Fibroblast of skin of abdomen (primary cell): ENCODE results near the gene AGAP2. TPM values are rescaled to one million over a fixed set of nuclear protein-coding genes. Genes with fewer than 3 reads are reported as not detected.
A peak's percentile ranks its signal among the peaks of the same experiment; 100 is the strongest.
"Not testable (repeated sequence)": the region's sequence is repeated elsewhere in the genome, so short reads cannot be mapped to it uniquely, and the experiment has no call there.

ENCODE experiments used
- DNase-seq: peaks from one replicate; pipeline ENCODE4 v3.0.0-alpha.2; 2013
- polyA plus RNA-seq, 2 experiments: library from polyadenylated mRNA; unstranded; fragments of 120-200 nt; gene quantifications; one replicate each; pipeline ENCODE4 v1.2.1, GENCODE V29; 2013; ENCODE audit not compliant: insufficient read length in 2 of 2

AGAP2 gene
- polyA plus RNA-seq (2013, experiment 1 of 2; ENCODE audit: insufficient read length): 0.58 TPM
- polyA plus RNA-seq (2013, experiment 2 of 2; ENCODE audit: insufficient read length): 0.19 TPM

- no peak for DNase-seq
Observed at GRCh38 chr12:57738661-57739237, at the start of gene AGAP2. TSS of gene AGAP2 (minus strand) at chr12:57738742. CDS start at chr12:57738246, 496 bp downstream.

DNA sequence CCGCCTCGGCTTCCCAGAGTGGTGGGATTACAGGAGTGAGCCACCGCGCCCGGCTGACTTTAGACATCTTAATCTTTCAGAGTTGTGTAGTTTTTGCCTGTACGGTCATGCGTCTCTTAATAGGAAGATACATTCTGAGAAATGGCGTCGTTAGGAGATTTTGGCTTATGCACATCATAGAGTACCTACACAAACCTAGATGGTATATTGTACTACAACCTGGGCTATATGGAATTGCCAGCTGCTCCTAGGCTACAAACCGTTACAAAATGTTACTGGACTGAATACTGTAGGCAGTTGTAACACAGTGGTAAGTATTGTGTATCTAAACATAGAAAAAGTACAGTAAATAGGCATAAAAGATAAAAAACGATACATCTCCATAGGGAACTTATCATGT, 45.3 kb upstream of the AGAP2 start:
- DNase-seq: no peak

GRCh38 chr12:57783466-57783801, 44.9 kb upstream of the AGAP2 start:
- no peak for DNase-seq

DNA sequence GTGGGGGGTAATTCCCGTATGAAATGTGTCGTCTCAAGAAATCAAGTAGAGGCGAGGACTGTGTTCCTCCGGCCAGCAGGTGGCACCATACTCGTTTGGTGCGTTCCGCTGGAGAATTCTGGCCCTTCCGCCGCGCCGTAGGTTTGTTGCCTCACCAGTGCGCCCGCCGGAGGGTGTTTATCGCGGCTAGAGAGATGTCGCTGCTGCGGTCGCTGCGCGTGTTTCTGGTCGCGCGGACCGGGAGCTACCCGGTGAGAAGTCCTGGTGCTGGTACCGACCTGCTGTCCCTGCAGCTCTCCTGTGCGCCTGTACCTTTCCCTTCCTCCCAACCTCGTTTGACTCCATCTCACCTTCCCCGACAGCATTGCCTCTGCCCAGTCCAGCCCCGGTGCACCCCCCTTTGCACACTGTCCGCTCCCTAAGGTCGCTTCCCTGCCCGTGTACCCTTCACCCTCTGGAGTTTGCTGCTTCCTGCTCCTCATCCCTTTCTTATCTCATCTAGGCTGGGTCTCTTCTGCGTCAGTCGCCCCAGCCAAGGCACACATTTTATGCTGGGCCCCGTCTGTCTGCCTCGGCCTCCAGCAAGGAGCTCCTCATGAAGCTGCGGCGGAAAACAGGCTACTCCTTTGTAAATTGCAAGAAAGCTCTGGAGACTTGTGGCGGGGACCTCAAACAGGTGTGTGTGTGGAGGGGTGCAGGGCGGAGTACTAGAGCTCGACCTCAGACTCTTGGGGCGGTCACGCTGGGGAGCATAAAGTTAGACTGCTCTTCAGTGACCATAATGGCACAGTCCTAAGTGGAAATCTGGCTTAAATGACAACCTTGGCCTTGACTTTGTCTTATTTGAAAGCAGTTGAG, 44.3 kb upstream of the AGAP2 start, which contains the start of gene TSFM:
Gene TSFM (plus strand): TSS at position 180 of the 858 bp plus-strand sequence. CDS start 15 bp downstream, at position 195.
- peak; percentile 92 for DNase-seq

DNA sequence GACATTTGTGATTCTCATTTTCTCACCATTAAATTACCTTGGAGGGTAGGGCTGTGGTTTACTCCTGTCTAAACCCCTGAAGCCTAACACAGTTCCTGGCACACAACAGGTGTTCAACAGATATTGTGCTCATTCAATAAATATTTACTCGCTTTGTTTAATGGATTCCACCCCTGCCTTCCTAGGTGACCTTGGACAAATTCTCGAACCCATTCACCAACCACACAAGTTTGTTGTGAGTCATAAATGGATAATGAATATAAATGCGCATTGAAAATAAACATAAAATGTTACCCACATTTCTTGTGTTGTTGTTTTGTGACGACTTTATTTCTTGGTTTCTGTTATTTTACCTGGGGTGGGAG, 43.7 kb upstream of the AGAP2 start:
- no peak for DNase-seq

DNA sequence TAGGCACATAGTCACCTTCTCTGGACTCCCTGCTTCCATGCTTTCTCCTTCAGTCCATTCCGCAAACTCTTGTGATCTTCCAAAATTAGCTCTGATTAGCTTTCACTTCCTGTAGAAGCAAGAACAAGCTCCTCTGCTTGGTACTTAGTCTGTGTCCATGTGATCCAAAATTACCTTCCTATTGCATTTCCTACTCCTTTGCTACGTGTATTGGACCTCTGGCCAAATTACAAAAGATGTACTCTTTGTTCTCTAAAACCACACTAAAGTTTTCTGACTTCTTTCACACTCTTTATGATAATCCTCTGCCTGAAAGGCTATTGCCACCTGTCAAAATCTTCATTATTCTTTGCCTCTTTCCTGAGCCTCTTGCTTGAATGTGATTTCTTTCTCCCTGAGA, 43.3 kb upstream of the AGAP2 start:
- no peak for DNase-seq

- no peak for DNase-seq
Observed at GRCh38 chr12:57781244-57781643, 42.7 kb upstream of the AGAP2 start.

DNA sequence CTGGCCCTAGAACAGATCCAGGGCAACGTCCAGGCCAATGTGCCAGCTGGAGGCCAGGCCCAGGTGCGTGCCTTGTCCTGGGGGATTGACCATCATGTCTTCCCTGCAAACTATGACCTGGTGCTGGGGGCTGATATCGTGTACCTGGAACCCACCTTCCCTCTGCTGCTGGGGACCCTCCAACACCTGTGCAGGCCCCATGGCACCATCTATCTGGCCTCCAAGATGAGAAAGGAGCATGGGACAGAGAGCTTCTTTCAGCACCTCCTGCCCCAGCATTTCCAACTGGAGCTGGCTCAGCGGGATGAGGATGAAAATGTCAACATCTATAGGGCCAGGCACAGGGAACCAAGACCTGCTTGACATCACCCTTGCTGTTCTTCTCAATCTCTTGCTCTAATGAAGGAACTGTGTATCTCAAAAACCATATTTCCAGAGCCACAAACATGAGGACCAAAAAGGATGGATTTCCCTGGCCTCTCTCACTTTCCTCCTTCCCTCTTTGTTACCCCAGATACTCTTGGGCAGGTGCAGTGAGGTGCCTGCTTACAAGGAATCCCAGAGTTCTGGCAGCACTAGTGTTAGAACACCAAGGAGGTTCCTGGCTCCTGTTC, 41.8 kb upstream of the AGAP2 start:
- no peak for DNase-seq

- DNase-seq: no peak
Observed at GRCh38 chr12:57779736-57780135, 41.2 kb upstream of the AGAP2 start.

GRCh38 chr12:57777911-57778310, 39.4 kb upstream of the AGAP2 start:
- no peak for DNase-seq

DNA sequence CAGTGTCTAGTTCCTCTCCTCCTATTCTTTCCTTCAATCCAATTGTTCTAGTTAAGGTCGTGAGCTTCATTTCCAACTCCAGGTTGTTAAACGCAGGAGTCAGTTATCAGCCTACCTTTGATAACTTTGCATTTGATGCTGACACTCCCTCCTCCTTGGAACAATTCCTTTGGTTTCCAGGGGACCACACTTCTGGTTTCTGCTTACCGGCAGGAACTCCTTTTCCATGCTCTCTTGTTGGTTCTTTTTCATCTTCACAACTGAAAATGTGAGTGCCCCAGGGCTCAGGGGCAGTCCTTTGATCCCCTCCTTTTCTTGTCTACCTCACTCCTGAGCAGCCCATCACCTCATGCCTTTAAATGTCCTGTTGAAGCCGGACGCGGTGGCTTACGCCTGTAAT, 38.8 kb upstream of the AGAP2 start:
- no peak for DNase-seq

- no peak for DNase-seq
Observed at GRCh38 chr12:57776247-57776587, 37.7 kb upstream of the AGAP2 start.

GRCh38 chr12:57775563-57776246, 37.2 kb upstream of the AGAP2 start:
- DNase-seq: no peak

GRCh38 chr12:57775044-57775443, 36.5 kb upstream of the AGAP2 start:
- no peak for DNase-seq

DNA sequence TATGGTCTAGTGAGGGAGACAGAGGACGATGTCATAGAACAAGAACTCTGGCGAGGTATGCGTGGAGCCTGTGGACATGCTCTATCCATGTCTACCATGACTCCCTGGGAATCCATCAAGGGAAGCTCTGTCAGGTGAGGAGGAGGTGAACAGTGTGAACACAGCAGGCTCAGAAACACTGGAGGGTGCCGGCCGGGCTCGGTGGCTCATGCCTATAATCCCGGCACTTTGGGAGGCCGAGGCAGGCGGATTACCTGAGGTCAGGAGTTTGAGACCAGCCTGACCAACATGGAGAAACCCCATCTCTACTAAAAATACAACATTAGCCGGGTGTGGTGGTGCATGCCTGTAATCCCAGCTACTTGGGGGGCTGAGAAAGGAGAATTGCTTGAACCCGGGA, 36.1 kb upstream of the AGAP2 start:
- not testable (repeated sequence) for DNase-seq

GRCh38 chr12:57772429-57773322, 34.1 kb upstream of the AGAP2 start, which contains the start of gene EEF1AKMT3:
TSS of gene EEF1AKMT3 (plus strand) at chr12:57772614. CDS start at chr12:57772725, 111 bp downstream.
- peak; percentile 50 for DNase-seq

DNA sequence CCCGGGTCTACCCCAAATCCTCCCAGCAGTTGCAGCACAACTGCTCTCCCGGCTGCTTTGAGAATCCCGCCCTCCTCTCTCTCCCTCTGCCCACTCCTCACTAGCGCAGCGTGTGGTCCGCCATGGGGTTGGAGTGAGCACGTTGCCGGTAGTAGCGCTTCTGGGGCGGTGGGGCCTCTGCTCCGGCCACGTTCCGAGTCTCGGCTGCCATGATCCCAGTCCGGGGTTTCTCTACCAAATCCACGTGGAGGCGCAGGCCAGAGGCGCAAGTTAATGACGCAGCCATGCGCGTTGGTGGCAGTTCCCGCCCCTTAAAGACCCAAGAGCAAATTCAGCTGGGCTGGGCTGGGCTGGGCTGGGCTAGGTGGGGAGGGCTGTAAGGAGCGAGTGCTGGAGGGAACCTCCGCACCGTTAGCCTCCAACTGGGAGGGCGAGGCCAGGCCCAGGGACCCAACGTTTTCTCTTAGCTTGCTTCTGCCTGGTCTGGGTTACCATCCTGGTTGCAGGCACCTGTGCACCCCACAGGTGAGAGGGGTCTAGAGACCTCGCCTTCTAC, 33.4 kb upstream of the AGAP2 start, which contains the start of gene METTL1:
Gene METTL1 (minus strand): TSS at position 233 of the 556 bp plus-strand sequence. CDS start 22 bp downstream, at position 211.
- peak; percentile 97 for DNase-seq

- DNase-seq: peak; percentile 92
Observed at GRCh38 chr12:57771236-57771872, 32.8 kb upstream of the AGAP2 start.

DNA sequence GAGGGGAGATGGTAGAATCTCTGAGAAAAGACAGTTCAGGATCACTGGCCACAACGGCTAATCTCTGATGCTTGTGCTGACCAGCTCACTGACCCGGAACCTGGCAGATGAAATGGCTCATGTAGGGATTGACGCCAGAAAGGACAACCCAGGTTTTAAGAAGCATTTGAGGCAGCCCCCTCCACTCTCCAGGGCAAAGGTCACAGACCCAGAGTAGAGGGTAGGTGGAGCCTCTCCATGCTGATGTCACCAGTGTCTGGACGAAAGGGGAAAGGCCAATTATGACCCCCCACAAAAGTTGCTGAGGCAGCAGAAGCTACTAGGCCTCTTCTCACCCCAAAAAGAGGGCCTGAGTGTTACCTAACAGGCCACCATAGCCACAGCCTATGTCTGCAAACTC, 32.2 kb upstream of the AGAP2 start:
- no peak for DNase-seq

GRCh38 chr12:57769594-57769993, 31.1 kb upstream of the AGAP2 start:
- DNase-seq: no peak

- no peak for DNase-seq
Observed at GRCh38 chr12:57767876-57768275, 29.3 kb upstream of the AGAP2 start.
